Measurements from ENCODE around the gene TNF. TPM values are rescaled to one million over a fixed set of nuclear protein-coding genes. Genes with fewer than 3 reads are reported as not detected.

Gene TNF
- total RNA-seq, 1 experiment from 2014 or later: not detected

DNA sequence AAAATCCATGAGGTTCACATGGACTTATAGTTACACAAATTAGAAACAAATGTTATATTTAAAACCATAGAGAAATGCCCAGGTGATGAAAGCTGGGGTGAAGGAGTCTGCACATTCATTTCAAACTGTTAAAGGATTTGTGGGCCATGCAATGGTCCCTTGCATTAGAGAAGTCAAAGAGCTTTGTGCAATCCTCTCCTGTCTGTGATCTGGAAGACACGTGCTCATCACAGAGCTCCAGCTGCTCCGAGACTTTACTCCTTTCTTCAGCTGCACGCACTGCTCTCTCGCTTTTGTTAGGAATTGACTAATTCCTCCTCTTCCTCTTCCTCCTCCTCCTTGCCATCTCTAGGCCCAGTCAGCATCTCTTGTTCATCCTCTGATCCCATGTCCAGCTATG lies 35.6 kb downstream of the TNF start:
- no peak overlapping the region for H2BK12ac ChIP-seq (ENCODE audit: insufficient read length, low read depth, low read length)
- Mint-ChIP-seq H3K9me3 (no peaks in the 10 kb centered on the region), H3K4me3 (no peak overlapping the region), H3K36me3 (ENCODE audit: insufficient read depth in 1 of 3, low read depth in 3 of 3) (no peaks in the 10 kb centered on the region), H3K4me1 (peaks cover 18 to 23% of the 10 kb centered on the region in 2 experiments), H3K27me3 (ENCODE audit: low read depth) (no peaks in the 10 kb centered on the region), H3K27ac (no peak overlapping the region; a peak in 1 of 7 replicates)
- no peak overlapping the region for H2AK5ac ChIP-seq (ENCODE audit: insufficient read length, low read length)
- TF ChIP-seq, protein P1, sequence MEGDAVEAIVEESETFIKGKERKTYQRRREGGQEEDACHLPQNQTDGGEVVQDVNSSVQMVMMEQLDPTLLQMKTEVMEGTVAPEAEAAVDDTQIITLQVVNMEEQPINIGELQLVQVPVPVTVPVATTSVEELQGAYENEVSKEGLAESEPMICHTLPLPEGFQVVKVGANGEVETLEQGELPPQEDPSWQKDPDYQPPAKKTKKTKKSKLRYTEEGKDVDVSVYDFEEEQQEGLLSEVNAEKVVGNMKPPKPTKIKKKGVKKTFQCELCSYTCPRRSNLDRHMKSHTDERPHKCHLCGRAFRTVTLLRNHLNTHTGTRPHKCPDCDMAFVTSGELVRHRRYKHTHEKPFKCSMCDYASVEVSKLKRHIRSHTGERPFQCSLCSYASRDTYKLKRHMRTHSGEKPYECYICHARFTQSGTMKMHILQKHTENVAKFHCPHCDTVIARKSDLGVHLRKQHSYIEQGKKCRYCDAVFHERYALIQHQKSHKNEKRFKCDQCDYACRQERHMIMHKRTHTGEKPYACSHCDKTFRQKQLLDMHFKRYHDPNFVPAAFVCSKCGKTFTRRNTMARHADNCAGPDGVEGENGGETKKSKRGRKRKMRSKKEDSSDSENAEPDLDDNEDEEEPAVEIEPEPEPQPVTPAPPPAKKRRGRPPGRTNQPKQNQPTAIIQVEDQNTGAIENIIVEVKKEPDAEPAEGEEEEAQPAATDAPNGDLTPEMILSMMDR (conservative IDR thresholded peaks at IDR 0.05): no peak
- H3K23ac ChIP-seq (ENCODE audit: insufficient read length, low read depth, low read length): no peak overlapping the region
- no peak overlapping the region for H3K9ac ChIP-seq (ENCODE audit: extremely low read depth, insufficient read length, low read length)
- no peak overlapping the region for H2BK120ac ChIP-seq (ENCODE audit: low read depth, low read length, poor library complexity, severe bottlenecking)
- no peak overlapping the region for H2AFZ ChIP-seq (ENCODE audit: low read length)
- H4K91ac ChIP-seq (ENCODE audit: insufficient read length, low read depth, low read length): no peak overlapping the region
- H4K20me1 ChIP-seq (ENCODE audit: control insufficient read depth, insufficient read depth, insufficient read length): no peaks in the 10 kb centered on the region
- no peak overlapping the region for H3K18ac ChIP-seq (ENCODE audit: insufficient read length, low read depth, low read length)
- DNase-seq: no peak
- no peak overlapping the region for H3K4me2 ChIP-seq (ENCODE audit: insufficient read depth, insufficient read length, low read length)
- no peak overlapping the region for H4K8ac ChIP-seq (replicated peaks; ENCODE audit: insufficient read length, low read depth, low read length)
- no peak overlapping the region for H3K4ac ChIP-seq (ENCODE audit: low read depth, low read length)
- no peaks in the 10 kb centered on the region for H3K79me2 ChIP-seq (ENCODE audit: insufficient read depth, low read length)
- H2BK15ac ChIP-seq (ENCODE audit: low read depth, low read length): no peak overlapping the region
- no peak overlapping the region for H3K27ac ChIP-seq (ENCODE audit: insufficient read length, low read depth, low read length)
- H3K79me1 ChIP-seq (ENCODE audit: insufficient read depth, low read depth, low read length, poor library complexity, severe bottlenecking): no peaks in the 10 kb centered on the region
- no peak overlapping the region for H3K56ac ChIP-seq (ENCODE audit: insufficient read length, low read depth, low read length)
- no peak overlapping the region for H4K5ac ChIP-seq (ENCODE audit: insufficient read length, low read depth, low read length)
- no peak overlapping the region for H2BK20ac ChIP-seq (ENCODE audit: low read depth, low read length, poor library complexity, severe bottlenecking)
- WGBS (ENCODE audit: extremely low coverage, insufficient read length, low lambda C conversion rate): no CpG with 5 or more reads among the region's 4 CpGs
- no peaks in the 10 kb centered on the region for H3K9me3 ChIP-seq (ENCODE audit: control insufficient read depth, low read depth, low read length)
- no peak overlapping the region for H3T11ph ChIP-seq (ENCODE audit: low read length)
- H3K27me3 ChIP-seq (ENCODE audit: insufficient read depth, low read length): no peaks in the 10 kb centered on the region
- no peak overlapping the region for H3K14ac ChIP-seq (ENCODE audit: insufficient read depth, low read length)
- no peaks in the 10 kb centered on the region for H3K23me2 ChIP-seq (ENCODE audit: insufficient read length, low read depth, low read length, poor library complexity, severe bottlenecking)
- peaks cover 12% of the 10 kb centered on the region; the same call in 1 of the 2 replicates for H3K4me1 ChIP-seq (ENCODE audit: insufficient read depth, low read length)
- no peak overlapping the region for H2BK5ac ChIP-seq (ENCODE audit: insufficient read length, low read length)
